ENCODE measurements around the gene RPL27. TPM values are rescaled to one million over a fixed set of nuclear protein-coding genes. Genes with fewer than 3 reads are reported as not detected.

The RPL27 gene
- total and polyA plus RNA-seq, 9 donors: 1,130 to 5,312 (median 1,880) TPM

DNA sequence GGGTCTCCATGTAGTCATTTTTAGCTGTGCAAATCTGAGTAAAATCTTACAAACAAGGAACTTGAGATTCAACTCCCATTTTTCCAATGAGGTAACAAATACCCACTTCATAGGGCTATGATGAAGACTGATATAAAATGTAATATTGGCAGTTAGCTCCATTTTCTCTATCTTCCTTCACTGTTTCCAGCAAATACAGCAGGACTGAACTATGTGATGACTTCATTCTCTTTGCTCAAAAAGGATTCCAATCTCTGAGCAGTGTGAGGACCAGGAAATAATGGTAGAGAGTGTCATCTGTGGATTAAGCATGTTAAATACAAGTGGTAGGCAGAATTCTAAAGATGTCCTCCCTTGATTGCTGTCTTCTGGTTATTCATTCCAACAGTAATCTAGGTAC, 45.1 kb downstream of the RPL27 start:
- TF ChIP-seq EP300 (IDR thresholded peaks at IDR 0.05): no peak
- Histone ChIP-seq H3K9me3 (no peaks in the 10 kb centered on the region), H3K4me1 (ENCODE audit: insufficient read depth) (no peaks in the 10 kb centered on the region), H3K36me3 (no peaks in the 10 kb centered on the region), H3K4me3 (no peak overlapping the region), H3K27me3 (no peaks in the 10 kb centered on the region), H3K27ac (no peak overlapping the region)
- intact Hi-C loops (cut with DNase I): no loop called here
- DNase-seq: no peak

DNA sequence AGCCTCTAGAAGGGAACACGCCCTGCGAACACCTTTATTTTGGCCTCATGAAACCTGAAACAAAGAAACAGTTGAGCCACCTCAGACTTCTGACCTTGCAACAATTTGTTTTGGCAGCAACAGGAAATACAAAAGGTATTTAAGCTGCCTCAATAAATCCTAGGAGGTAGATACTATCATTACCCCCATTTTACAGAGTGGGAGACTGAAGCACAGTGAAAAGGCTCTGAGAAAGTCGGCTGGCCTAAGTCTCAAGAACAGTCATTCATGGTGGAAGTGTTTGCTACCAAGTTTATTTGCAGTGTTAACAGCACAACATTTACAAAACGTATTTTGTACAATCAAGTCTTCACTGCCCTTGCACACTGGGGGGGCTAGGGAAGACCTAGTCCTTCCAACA, 45.8 kb downstream of the RPL27 start:
- Histone ChIP-seq H3K4me3 (no peak overlapping the region), H3K27ac (no peak overlapping the region), H3K9me3 (no peaks in the 10 kb centered on the region), H3K4me1 (ENCODE audit: insufficient read depth) (no peaks in the 10 kb centered on the region), H3K27me3 (no peaks in the 10 kb centered on the region), H3K36me3 (no peaks in the 10 kb centered on the region)
- TF ChIP-seq EP300 (IDR thresholded peaks at IDR 0.05) (no peak), POLR2A (IDR thresholded peaks at IDR 0.05) (no peak)
- TF ChIP-seq, protein P1, sequence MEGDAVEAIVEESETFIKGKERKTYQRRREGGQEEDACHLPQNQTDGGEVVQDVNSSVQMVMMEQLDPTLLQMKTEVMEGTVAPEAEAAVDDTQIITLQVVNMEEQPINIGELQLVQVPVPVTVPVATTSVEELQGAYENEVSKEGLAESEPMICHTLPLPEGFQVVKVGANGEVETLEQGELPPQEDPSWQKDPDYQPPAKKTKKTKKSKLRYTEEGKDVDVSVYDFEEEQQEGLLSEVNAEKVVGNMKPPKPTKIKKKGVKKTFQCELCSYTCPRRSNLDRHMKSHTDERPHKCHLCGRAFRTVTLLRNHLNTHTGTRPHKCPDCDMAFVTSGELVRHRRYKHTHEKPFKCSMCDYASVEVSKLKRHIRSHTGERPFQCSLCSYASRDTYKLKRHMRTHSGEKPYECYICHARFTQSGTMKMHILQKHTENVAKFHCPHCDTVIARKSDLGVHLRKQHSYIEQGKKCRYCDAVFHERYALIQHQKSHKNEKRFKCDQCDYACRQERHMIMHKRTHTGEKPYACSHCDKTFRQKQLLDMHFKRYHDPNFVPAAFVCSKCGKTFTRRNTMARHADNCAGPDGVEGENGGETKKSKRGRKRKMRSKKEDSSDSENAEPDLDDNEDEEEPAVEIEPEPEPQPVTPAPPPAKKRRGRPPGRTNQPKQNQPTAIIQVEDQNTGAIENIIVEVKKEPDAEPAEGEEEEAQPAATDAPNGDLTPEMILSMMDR (IDR thresholded peaks at IDR 0.05): no peak
- WGBS, 3 donors: 94 to 95% (median 94%) methylated on average over 4 of the region's 4 CpGs
- intact Hi-C loops (cut with DNase I): no loop called here
- no peak for DNase-seq

DNA sequence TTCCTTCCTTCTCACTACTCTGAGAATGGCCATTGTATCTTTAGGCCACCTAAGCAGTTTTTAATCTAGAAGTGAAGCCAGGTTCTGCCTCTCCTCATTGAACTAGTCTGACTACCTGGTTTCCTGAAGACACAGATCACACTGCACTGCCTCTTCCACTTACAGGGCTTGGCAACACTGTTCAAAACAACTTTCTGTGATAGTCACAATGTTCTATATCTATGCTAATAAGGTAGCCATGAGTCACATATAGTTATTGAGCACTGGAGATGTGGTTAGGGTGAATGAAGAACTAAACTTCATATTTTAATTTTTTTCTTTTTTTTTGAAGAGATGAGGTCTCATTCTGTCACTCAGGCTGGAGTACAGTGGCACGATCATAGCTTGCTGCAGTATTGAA, 53.8 kb downstream of the RPL27 start:
- Histone ChIP-seq H3K4me3 (no peak overlapping the region), H3K4me1 (ENCODE audit: insufficient read depth) (no peaks in the 10 kb centered on the region), H3K27me3 (no peaks in the 10 kb centered on the region), H3K9me3 (no peaks in the 10 kb centered on the region), H3K36me3 (no peaks in the 10 kb centered on the region), H3K27ac (no peak overlapping the region)
- 97 to 100% (median 98%) methylated on average over 1 of the region's 1 CpG for WGBS, 3 donors
- no peak for DNase-seq
- intact Hi-C loops (cut with DNase I): no loop called here
- TF ChIP-seq POLR2A (IDR thresholded peaks at IDR 0.05) (no peak), EP300 (IDR thresholded peaks at IDR 0.05) (no peak)
- TF ChIP-seq, protein P1 (IDR thresholded peaks at IDR 0.05): no peak

Small RNAs within 50 kb of the gene (small RNA-seq; reads per million reads assigned to genes)
- not detected for gene AARSD1

Other genes with a start within 250 kb of the RPL27 start
- 10 to 100 TPM in 6 of 7 donors, 1 to 10 TPM in 1; 4.4 to 53.7 (median 19.6) TPM for gene RAMP2, start 237.2 kb upstream of the RPL27 start, total RNA-seq
- gene RAMP2, start 237.2 kb upstream of the RPL27 start, polyA plus RNA-seq: 10 to 100 TPM; 39.6 to 98.5 TPM
- 10 to 100 TPM; 33.7 to 49.1 (median 35.8) TPM for gene VPS25, start 225.0 kb upstream of the RPL27 start, total RNA-seq
- 10 to 100 TPM; 49.0 to 56.5 TPM for gene VPS25, start 225.0 kb upstream of the RPL27 start, polyA plus RNA-seq
- 10 to 100 TPM in 1 of 7 donors, 1 to 10 TPM in 6; 1.5 to 11.9 (median 3.4) TPM for gene WNK4, start 217.8 kb upstream of the RPL27 start, total RNA-seq
- 1 to 10 TPM; 1.1 to 1.5 TPM for gene WNK4, start 217.8 kb upstream of the RPL27 start, polyA plus RNA-seq
- 10 to 100 TPM; 49.1 to 78.2 (median 62.9) TPM for gene COA3, start 199.7 kb upstream of the RPL27 start, total RNA-seq
- 10 to 100 TPM; 77.6 to 80.0 TPM for gene COA3, start 199.7 kb upstream of the RPL27 start, polyA plus RNA-seq
- under 1 TPM in 5 of 7 donors, not detected in 2; 0.30 to 0.79 (median 0.33) TPM for gene CNTD1, start 199.6 kb upstream of the RPL27 start, total RNA-seq
- gene CNTD1, start 199.6 kb upstream of the RPL27 start, polyA plus RNA-seq: under 1 TPM; 0.22 to 0.36 TPM
- gene BECN1, start 174.1 kb upstream of the RPL27 start, total RNA-seq: 10 to 100 TPM; 47.5 to 75.3 (median 54.6) TPM
- 10 to 100 TPM; 47.2 to 67.5 TPM for gene BECN1, start 174.1 kb upstream of the RPL27 start, polyA plus RNA-seq
- 10 to 100 TPM; 28.6 to 85.8 (median 61.9) TPM for gene PSME3, start 165.0 kb upstream of the RPL27 start, total RNA-seq
- gene PSME3, start 165.0 kb upstream of the RPL27 start, polyA plus RNA-seq: 100 to 1,000 TPM in 1 of 2 donors, 10 to 100 TPM in 1; 31.7 to 118 TPM
- 1 to 10 TPM in 6 of 7 donors, under 1 TPM in 1; 0.72 to 1.9 (median 1.3) TPM for gene AOC2, start 153.8 kb upstream of the RPL27 start, total RNA-seq
- 1 to 10 TPM in 1 of 2 donors, under 1 TPM in 1; 0.40 to 6.3 TPM for gene AOC2, start 153.8 kb upstream of the RPL27 start, polyA plus RNA-seq
- gene AOC3, start 147.2 kb upstream of the RPL27 start, total RNA-seq: 100 to 1,000 TPM in 1 of 7 donors, 10 to 100 TPM in 3, 1 to 10 TPM in 2, under 1 TPM in 1; 0.72 to 112 (median 12.4) TPM
- gene AOC3, start 147.2 kb upstream of the RPL27 start, polyA plus RNA-seq: 100 to 1,000 TPM in 1 of 2 donors, 10 to 100 TPM in 1; 22.5 to 197 TPM
- gene G6PC1, start 97.6 kb upstream of the RPL27 start, total RNA-seq: 1 to 10 TPM in 1 of 7 donors, under 1 TPM in 1, not detected in 5; 0.69 to 1.7 TPM
- not detected for gene G6PC1, start 97.6 kb upstream of the RPL27 start, polyA plus RNA-seq
- gene AARSD1, start 34.0 kb upstream of the RPL27 start, total RNA-seq: 10 to 100 TPM; 17.8 to 51.4 (median 40.6) TPM
- gene AARSD1, start 34.0 kb upstream of the RPL27 start, polyA plus RNA-seq: 10 to 100 TPM; 49.7 to 50.1 TPM
- 1 to 10 TPM in 1 of 7 donors, under 1 TPM in 5, not detected in 1; 0.45 to 2.6 (median 0.66) TPM for gene PTGES3L, start 18.3 kb upstream of the RPL27 start, total RNA-seq
- gene PTGES3L, start 18.3 kb upstream of the RPL27 start, polyA plus RNA-seq: 1 to 10 TPM in 1 of 2 donors, under 1 TPM in 1; 0.56 to 2.1 TPM
- 10 to 100 TPM in 5 of 7 donors, 1 to 10 TPM in 2; 8.2 to 19.4 (median 13.3) TPM for gene RUNDC1, start 17.9 kb upstream of the RPL27 start, total RNA-seq
- 10 to 100 TPM in 1 of 2 donors, 1 to 10 TPM in 1; 6.1 to 12.1 TPM for gene RUNDC1, start 17.9 kb upstream of the RPL27 start, polyA plus RNA-seq
- 10 to 100 TPM; 26.3 to 38.3 (median 29.7) TPM for gene IFI35, start 8.4 kb downstream of the RPL27 start, total RNA-seq
- gene IFI35, start 8.4 kb downstream of the RPL27 start, polyA plus RNA-seq: 10 to 100 TPM; 13.0 to 39.7 TPM
- 100 to 1,000 TPM; 121 to 421 (median 356) TPM for gene VAT1, start 24.0 kb downstream of the RPL27 start, total RNA-seq
- gene VAT1, start 24.0 kb downstream of the RPL27 start, polyA plus RNA-seq: 100 to 1,000 TPM; 217 to 251 TPM
- 10 to 100 TPM in 2 of 7 donors, 1 to 10 TPM in 5; 2.5 to 11.6 (median 6.8) TPM for gene RND2, start 26.8 kb downstream of the RPL27 start, total RNA-seq
- gene RND2, start 26.8 kb downstream of the RPL27 start, polyA plus RNA-seq: 1 to 10 TPM; 2.7 to 4.0 TPM
- 1 to 10 TPM; 2.5 to 5.4 (median 4.9) TPM for gene BRCA1, start 126.9 kb downstream of the RPL27 start, total RNA-seq
- gene BRCA1, start 126.9 kb downstream of the RPL27 start, polyA plus RNA-seq: 1 to 10 TPM; 1.9 to 4.5 TPM
- gene NBR1, start 172.8 kb downstream of the RPL27 start, total RNA-seq: 10 to 100 TPM; 58.2 to 89.1 (median 78.6) TPM
- gene NBR1, start 172.8 kb downstream of the RPL27 start, polyA plus RNA-seq: 100 to 1,000 TPM in 1 of 2 donors, 10 to 100 TPM in 1; 60.3 to 124 TPM
- gene TMEM106A, start 213.5 kb downstream of the RPL27 start, total RNA-seq: 10 to 100 TPM in 5 of 7 donors, 1 to 10 TPM in 2; 1.5 to 23.4 (median 15.0) TPM
- 10 to 100 TPM in 1 of 2 donors, 1 to 10 TPM in 1; 5.6 to 11.4 TPM for gene TMEM106A, start 213.5 kb downstream of the RPL27 start, polyA plus RNA-seq
- under 1 TPM in 4 of 7 donors, not detected in 3; 0.27 to 0.57 (median 0.34) TPM for gene CCDC200, start 230.2 kb downstream of the RPL27 start, total RNA-seq
- under 1 TPM in 1 of 2 donors, not detected in 1; 0.12 TPM for gene CCDC200, start 230.2 kb downstream of the RPL27 start, polyA plus RNA-seq
- gene RNU2-1, start 235.6 kb downstream of the RPL27 start, total RNA-seq: over 10,000 TPM in 1 of 7 donors, 1,000 to 10,000 TPM in 4, not detected in 2; 2,710 to 10,212 (median 7,317) TPM
- gene RNU2-1, start 235.6 kb downstream of the RPL27 start, polyA plus RNA-seq: not detected